H1 (cell line): ENCODE results near the gene SPARCL1. TPM values are rescaled to one million over a fixed set of nuclear protein-coding genes. Genes with fewer than 3 reads are reported as not detected.

ENCODE experiments used
- ASH2L ChIP-seq: fragments of 200-600, 300-600 bp; sonication (generic); IDR thresholded peaks from one replicate; pipeline ENCODE4 v1.7.1; 2017; ENCODE audit warnings: low read length
- BCL11A ChIP-seq, 2 experiments: IDR thresholded peaks; one replicate each; pipeline ENCODE4 v1.6.1; 2011; ENCODE audit warnings: low read depth in 2 of 2, low read length in 2 of 2, mild to moderate bottlenecking in 2 of 2
- CBX5 ChIP-seq: fragments of 300-800, 300-1000 bp; sonication (generic); IDR thresholded peaks from 2 replicates; pipeline ENCODE4 v1.7.1; 2016; ENCODE audit warnings: antibody characterized with exemption, low read length, low read depth
- CHD7 ChIP-seq: fragments of 300-600 bp; sonication (generic); IDR thresholded peaks from 2 replicates; pipeline ENCODE4 v1.7.1; 2012; ENCODE audit warnings: low read length, moderate library complexity, mild to moderate bottlenecking, inconsistent platforms; ENCODE audit not compliant: insufficient replicate concordance
- FOSL1 ChIP-seq: IDR thresholded peaks from 2 replicates; pipeline ENCODE4 v1.6.1; 2011; ENCODE audit warnings: mild to moderate bottlenecking, low read depth, low read length, moderate library complexity; ENCODE audit not compliant: insufficient read depth
- MAFK ChIP-seq: IDR thresholded peaks from 2 replicates; pipeline ENCODE4 v1.6.1; 2012; ENCODE audit warnings: low read depth, mild to moderate bottlenecking, improper control_type of control experiment, low read length
- RNF2 ChIP-seq: fragments of 200-900, 300-1000 bp; sonication (generic); IDR thresholded peaks from 2 replicates; pipeline ENCODE4 v1.7.1; 2016; ENCODE audit warnings: borderline replicate concordance, low read depth, mild to moderate bottlenecking, antibody characterized with exemption, low read length; ENCODE audit not compliant: poor library complexity, severe bottlenecking; ENCODE audit errors: missing control alignments
- SIRT6 ChIP-seq: IDR thresholded peaks from one replicate; pipeline ENCODE4 v1.7.1; 2012; ENCODE audit warnings: low read length, inconsistent platforms
- TCF12 ChIP-seq: IDR thresholded peaks from 2 replicates; pipeline ENCODE4 v1.6.1; 2011; ENCODE audit warnings: low read depth, mild to moderate bottlenecking, low read length
- ZNF274 ChIP-seq: IDR thresholded peaks from 2 replicates; pipeline ENCODE4 v1.7.0; 2012; ENCODE audit warnings: low read length, borderline replicate concordance; ENCODE audit errors: extremely low read depth
- polyA plus RNA-seq, 7 experiments: library from polyadenylated mRNA; depleted of rRNA in 3 of 7; stranded (reverse) in 5 of 7; unstranded in 2 of 7; fragments of >200 nt in 5 of 7; fragments of 200-250 nt in 2 of 7; gene quantifications; 1 replicate in 5 of 7; 2 replicates in 1 of 7; 4 replicates in 1 of 7; pipeline versions ENCODE4 v1.2.1 to v1.2.3, GENCODE V29; 2011 to 2013; ENCODE audit warnings: missing spikeins in 2 of 7, mixed read lengths in 2 of 7
- total RNA-seq: library from RNA; stranded (reverse); fragmentation: NEBNext Ultra II Directional; extraction: Animal tissue kit (Norgen Biotek cat#: 25700); gene quantifications from 2 replicates; pipeline ENCODE4 v1.2.1, GENCODE V29; 2021

Gene SPARCL1
- total and polyA plus RNA-seq, 2 of the 8 experiments (the other 6 are each of a cell fraction or from before 2014, with no cell fraction given): 0.48 to 0.51 TPM

- TF ChIP-seq CHD7 (no peak), BCL11A (IDR thresholded peaks at IDR 0.05; ENCODE audit: low read depth in 2 of 2, low read length in 2 of 2) (no peak), TCF12 (no peak), RNF2 (no peak), ASH2L (no peak), ZNF274 (no peak), SIRT6 (no peak), FOSL1 (no peak), MAFK (no peak), CBX5 (no peak)
These were observed 29.1 kb downstream of the SPARCL1 start (continued) for GRCh38 chr4:87500092-87500462.
